HG02678 (cell line): Measurements from ENCODE around the gene AIG1.
"Not testable (repeated sequence)": the region's sequence is repeated elsewhere in the genome, so short reads cannot be mapped to it uniquely, and the experiment has no call there.

ENCODE experiments used
- ATAC-seq: cut with Tn5 transposase; IDR thresholded peaks from one replicate; pipeline ENCODE4 v1.9.1; 2021; ENCODE audit warnings: mild to moderate bottlenecking, moderate library complexity; ENCODE audit not compliant: unreplicated experiment

The AIG1 gene

DNA sequence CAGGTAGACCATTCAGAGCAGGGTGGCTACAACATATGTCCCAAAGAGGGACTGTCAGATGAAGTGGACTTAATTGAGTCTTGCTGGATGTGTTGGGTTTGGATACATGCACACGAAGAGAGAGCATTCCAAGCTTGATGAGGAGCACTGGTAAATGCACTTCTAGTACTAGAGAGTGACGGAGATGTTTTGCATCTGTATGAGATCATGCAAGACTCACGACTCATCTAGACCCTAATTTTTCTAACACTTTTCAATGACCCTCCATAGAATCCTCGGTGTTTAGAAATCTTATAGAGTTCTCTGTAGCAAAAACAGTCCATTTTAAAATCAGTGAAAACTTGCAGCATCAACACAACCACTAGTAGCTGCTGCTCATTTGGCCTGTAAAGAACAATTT, 4.8 kb upstream of the AIG1 start:
- no peak for ATAC-seq

DNA sequence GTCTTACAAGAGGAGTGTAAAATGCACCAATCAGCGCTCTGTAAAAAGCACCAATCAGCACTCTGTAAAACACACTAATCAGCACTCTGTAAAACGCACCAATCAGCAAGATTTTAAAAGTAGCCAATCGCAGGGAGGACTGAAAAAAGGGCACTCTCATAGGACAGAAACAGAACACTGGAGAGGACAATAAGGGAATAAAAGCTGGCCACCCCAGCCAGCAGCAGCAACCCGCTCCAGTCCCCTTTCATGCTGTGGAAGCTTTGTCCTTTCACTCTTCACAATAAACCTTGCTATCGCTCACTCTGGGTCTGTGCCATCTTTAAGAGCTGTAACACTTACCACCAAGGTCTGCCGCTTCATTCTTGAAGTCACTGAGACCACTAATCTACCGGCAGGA, 1.7 kb upstream of the AIG1 start:
- ATAC-seq: no peak

GRCh38 chr6:143059663-143060353, 881 bp upstream of the AIG1 start:
- no peak for ATAC-seq

GRCh38 chr6:143060354-143060805, 309 bp upstream of the AIG1 start:
- ATAC-seq: peak; percentile 67

DNA sequence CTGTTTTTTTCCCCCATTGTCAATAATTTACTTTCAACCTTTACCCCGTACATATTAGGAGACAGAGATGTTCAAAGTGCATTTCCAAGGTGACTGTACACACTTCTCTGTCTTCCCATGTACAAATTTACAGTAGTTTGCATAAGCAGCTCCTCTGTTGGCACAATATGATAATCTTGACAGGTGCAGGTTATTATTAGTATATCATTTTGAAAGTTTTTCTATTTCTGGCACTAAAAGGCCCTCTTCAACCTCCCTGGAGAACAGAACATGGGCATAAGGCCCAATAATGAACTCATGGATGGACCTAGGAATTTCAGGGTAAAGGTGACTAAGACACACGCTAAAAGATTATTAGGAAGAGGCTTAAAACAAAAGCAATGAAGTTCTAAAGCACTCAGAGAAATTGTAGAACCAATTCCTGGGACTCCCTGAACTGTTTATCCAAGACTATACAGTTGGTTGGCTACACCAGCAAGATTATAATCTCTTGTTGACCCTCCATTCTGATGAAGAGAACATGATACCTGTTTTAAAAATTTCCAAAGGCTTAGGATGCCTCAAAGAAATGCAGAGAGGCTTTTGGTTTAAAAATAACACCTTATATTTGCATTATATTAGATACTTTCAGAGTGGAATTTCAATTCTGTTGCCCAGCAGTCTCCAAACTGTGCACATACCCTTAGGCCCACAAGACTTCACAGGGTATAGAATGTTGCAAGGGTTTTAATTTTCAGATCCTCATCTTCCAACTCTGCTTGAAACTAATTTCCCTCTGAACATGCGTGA, 1.1 kb downstream of the AIG1 start:
- peak; percentile 14 for ATAC-seq

GRCh38 chr6:143062551-143062950, 1.9 kb downstream of the AIG1 start:
- ATAC-seq: no peak

- ATAC-seq: no peak
Observed at GRCh38 chr6:143063631-143064030, 2.9 kb downstream of the AIG1 start.

DNA sequence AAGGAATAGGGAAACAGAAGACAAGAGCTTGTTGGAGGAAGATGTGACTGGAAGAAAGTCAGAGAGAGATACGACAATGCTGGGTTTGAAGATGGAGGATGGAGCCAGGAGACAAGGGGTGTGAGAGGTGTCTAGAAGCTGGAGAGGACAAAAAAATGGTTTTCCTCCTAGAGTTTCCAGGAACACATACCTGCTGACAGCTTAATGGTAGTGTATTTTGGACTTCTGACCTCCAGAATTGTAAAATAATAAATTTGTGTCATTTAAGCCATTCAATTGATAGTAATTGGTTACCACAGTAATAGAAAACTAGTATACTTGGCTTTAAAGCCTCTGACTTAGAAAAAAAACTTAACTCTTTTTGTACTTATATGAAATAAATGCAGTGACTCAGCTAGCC, 3.6 kb downstream of the AIG1 start:
- no peak for ATAC-seq

- ATAC-seq: no peak
Observed at GRCh38 chr6:143064951-143065683, 4.4 kb downstream of the AIG1 start.

DNA sequence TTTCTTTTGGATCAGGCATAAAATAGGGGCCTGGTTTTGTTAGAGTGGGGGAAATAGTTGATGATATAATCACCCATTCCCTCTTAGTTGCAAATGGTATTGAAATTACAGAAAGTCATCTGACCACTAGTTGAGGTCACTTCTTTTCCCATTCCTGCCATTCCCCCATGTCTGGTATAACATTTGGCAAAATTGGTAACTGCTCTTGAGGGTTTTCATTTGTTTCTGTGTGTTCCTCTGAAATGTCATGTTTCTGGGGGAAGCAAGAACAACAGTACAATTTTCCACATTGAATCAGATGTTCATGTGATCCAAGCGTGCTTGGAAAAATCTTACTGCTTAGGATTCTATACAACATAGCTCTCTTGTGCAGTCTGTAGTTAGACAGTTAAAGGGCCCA, 7.3 kb downstream of the AIG1 start:
- ATAC-seq: no peak

GRCh38 chr6:143074101-143074500, 13.4 kb downstream of the AIG1 start:
- ATAC-seq: no peak

DNA sequence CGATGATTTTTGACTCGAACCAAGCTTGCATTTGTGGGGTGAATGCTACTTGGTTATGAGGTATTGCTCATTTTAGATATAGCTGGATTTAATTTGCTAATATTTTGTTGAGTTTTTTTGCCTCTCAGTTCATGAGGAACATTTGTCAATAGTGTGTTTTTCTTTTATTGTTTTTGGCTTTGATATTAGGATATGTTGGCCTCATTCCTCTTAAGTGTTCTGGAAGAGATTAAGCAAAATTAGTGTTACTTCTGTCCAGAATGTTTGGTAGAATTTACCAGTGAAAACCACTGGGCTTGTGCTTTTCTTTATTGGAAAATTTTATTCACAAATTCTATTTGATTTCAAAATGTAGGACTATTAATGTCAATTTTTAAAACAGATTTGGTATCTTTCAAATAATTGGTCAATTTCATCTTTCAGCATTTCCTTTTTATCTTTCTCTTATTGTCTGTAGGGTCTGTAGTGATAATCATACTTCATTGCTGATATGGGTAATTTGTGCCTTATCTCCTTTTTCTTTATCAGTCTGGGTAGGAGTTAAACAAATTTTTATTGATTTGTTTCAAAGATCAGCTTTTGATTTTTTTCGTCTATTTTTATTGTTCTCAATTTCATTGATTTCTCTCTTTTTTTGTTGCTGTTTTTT, 14.1 kb downstream of the AIG1 start:
- ATAC-seq: no peak

GRCh38 chr6:143078468-143079324, 18.0 kb downstream of the AIG1 start:
- ATAC-seq: no peak

GRCh38 chr6:143079325-143079640, 18.6 kb downstream of the AIG1 start:
- ATAC-seq: no peak

DNA sequence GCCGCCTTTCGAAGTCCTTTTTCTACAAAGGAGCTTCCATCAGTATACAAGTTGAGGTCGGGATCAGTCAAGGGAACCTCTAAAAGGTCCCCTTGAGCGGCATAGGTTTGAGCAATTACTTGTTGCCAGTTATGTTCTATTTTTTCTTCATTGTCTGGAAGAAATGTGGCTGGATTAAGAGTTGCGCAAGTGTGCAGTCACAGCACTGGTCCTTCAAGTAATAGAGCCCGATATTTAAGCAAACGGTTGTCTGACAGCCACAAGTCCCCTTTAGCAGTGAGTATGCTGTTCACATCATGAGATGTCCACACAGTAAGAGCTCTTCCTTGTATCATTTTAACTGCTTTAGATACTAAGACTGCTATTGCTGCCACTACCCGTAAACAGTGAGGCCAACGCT, 21.6 kb downstream of the AIG1 start:
- ATAC-seq: not testable (repeated sequence)

DNA sequence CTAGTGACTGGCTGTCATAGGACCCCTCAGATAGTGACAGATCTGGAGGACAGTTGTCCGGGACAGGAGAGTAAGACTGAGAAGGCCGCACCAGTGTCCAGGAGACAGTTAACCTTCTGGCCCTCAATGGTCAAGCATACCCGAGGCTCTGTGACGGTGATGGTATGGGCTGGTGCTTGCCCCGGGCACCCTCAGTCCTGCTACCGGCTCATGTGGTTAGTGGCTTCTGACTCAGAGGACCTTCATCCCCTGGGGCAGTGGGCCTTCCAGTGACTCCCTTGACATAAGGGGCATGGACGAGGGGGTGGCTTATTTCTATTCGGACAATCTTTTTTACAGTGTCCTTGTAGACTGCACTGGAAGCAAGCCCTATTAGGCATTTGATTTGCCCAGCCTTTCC, 23.3 kb downstream of the AIG1 start:
- not testable (repeated sequence) for ATAC-seq

GRCh38 chr6:143087335-143087734, 26.6 kb downstream of the AIG1 start:
- not testable (repeated sequence) for ATAC-seq

DNA sequence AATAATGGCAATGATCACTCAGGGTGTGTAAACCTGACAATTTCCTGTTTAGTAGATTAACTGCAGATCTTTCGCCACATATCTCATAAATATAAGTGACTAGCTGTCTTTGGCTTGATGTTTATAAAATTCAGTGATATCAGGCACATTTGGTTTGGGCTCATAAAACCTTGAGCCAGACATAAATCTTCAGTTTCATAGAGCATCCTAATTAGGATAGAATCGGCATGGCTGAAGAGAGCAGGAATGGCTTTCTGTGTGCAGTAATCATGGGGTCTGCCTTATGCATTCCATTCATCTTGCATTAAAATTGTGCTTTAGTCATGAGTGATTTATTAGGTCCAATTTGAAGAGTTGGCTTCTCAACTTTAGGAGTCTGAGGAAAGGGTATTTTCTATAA, 27.2 kb downstream of the AIG1 start:
- ATAC-seq: no peak

DNA sequence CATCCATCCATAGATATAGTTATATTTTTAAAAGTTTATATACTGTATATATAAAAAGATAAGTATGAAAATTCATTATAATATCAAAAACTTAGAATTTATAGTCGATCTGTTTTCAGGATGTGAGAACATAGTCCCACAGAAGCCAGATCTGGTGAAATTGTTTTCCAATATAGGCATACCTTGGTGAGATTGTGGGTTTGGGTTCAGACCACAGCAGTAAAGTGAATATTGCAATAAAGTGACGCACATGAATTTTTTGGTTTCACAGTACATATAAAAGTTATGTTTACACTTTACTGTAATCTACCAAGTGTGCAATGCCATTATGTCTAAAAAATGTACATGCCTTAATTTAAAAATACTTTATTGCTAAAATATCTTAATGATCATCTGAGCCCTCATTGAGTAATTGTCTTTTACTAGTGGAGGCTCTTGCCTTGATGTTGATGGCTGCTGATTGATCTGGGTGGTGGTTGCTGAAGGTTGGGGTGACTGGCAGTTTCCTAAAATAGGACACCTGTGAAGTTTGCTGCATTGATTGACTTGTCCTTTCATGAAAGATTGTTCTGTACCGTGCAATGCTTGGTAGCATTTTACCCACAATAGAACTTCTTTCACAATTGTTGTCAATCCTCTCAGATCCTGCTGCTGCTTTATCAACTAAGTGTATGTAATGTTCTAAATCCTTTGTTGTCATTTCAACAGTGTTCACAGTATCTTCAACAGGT, 29.8 kb downstream of the AIG1 start:
- no peak for ATAC-seq

GRCh38 chr6:143092768-143093167, 32.1 kb downstream of the AIG1 start:
- no peak for ATAC-seq
